ENCODE results near the gene RBKS.

DNA sequence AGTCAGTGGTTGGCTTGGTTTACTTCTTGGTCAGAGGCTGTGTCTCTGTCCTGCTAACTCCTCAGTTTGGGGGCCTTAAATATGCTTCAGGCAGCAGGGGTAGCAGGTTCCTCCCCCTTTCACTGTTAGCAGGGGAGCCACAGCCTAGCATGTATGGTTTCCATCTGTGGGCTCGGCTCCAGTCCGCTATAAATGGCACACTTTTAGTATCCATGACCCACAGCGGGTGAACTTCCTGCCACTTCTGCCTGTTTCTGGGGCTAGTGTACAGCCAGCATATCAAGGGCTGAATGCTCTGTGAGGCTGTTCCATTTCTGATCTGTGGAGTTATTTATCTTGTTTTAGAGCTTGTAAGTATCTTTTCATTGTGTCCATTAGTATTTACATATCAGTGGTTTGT is 60.4 kb downstream of the RBKS start:
- TF ChIP-seq, protein P1, sequence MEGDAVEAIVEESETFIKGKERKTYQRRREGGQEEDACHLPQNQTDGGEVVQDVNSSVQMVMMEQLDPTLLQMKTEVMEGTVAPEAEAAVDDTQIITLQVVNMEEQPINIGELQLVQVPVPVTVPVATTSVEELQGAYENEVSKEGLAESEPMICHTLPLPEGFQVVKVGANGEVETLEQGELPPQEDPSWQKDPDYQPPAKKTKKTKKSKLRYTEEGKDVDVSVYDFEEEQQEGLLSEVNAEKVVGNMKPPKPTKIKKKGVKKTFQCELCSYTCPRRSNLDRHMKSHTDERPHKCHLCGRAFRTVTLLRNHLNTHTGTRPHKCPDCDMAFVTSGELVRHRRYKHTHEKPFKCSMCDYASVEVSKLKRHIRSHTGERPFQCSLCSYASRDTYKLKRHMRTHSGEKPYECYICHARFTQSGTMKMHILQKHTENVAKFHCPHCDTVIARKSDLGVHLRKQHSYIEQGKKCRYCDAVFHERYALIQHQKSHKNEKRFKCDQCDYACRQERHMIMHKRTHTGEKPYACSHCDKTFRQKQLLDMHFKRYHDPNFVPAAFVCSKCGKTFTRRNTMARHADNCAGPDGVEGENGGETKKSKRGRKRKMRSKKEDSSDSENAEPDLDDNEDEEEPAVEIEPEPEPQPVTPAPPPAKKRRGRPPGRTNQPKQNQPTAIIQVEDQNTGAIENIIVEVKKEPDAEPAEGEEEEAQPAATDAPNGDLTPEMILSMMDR (IDR thresholded peaks at IDR 0.05) = no peak
- no peak for TF ChIP-seq EP300 (IDR thresholded peaks at IDR 0.05)
- no peak for TF ChIP-seq POLR2A (IDR thresholded peaks at IDR 0.05; ENCODE audit: low read depth)
- TF ChIP-seq POLR2AphosphoS5 (IDR thresholded peaks at IDR 0.05) = no peak

All from esophagus muscularis mucosa (tissue), 4 donors.